Psoas muscle (tissue), 8 donors: Measurements from ENCODE around the gene GIGYF2. TPM values are rescaled to one million over a fixed set of nuclear protein-coding genes. Genes with fewer than 3 reads are reported as not detected.

Experiments used
- ATAC-seq, 4 donors: fragments of 200-7000 bp; cut with Tn5 transposase; one replicate each; pipeline ENCODE4 v1.9.1; 2020; ENCODE audit warnings: moderate library complexity in 3 of 4, mild to moderate bottlenecking in 2 of 4
- DNase-seq, 2 donors: peaks; one replicate each; pipeline ENCODE4 v3.0.0-alpha.2; 2020
- H3K27ac ChIP-seq: fragments of 200-600 bp; one replicate; pipeline ENCODE4 v1.8.0; 2022
- H3K27me3 ChIP-seq, 3 donors: fragments of 200-600 bp in 1 of 3; one replicate each; pipeline versions ENCODE4 v1.6.1 to v1.8.0; 2013 to 2022; ENCODE audit warnings: low read length in 2 of 3, mild to moderate bottlenecking in 2 of 3, moderate library complexity in 1 of 3; ENCODE audit not compliant: insufficient read depth in 3 of 3
- H3K36me3 ChIP-seq, 2 donors: fragments of 200-600 bp in 1 of 2; one replicate each; pipeline versions ENCODE4 v1.6.1 to v1.8.0; 2013 to 2022; ENCODE audit warnings: low read depth in 1 of 2, mild to moderate bottlenecking in 1 of 2, moderate library complexity in 1 of 2; ENCODE audit not compliant: insufficient read depth in 1 of 2
- H3K4me1 ChIP-seq: fragments of 200-600 bp; one replicate; pipeline ENCODE4 v1.8.0; 2022
- H3K4me3 ChIP-seq: fragments of 200-600 bp; one replicate; pipeline ENCODE4 v1.8.0; 2022; ENCODE audit warnings: mild to moderate bottlenecking
- H3K9me3 ChIP-seq: fragments of 200-600 bp; one replicate; pipeline ENCODE4 v1.8.0; 2022
- CTCF ChIP-seq: fragments of 200-600 bp; IDR thresholded peaks from one replicate; pipeline ENCODE4 v1.8.0; 2022; ENCODE audit warnings: antibody characterized with exemption
- WGBS, 3 donors: extraction: QIAGEN DNeasy Blood & Tissue Kit; methylation state at CpG; one replicate each; pipeline versions ENCODE4 v1.1.6 to v1.1.7; 2013; 5-methylcytosine and 5-hydroxymethylcytosine counted together
- intact Hi-C, 2 donors: fragments of 100-400 bp; cut with DNase I; formaldehyde crosslinking; loops; one replicate each; pipeline versions ENCODE4 v1.11.0 to v1.14.2; 2022
- polyA plus RNA-seq, 3 donors: library from polyadenylated mRNA; stranded (reverse); fragments of 200-250 nt; gene quantifications; one replicate each; pipeline ENCODE4 v1.2.3, GENCODE V29; 2013
- total RNA-seq, 4 donors: library from RNA; stranded (reverse); fragmentation: NEBNext Ultra II Directional in 2 of 4; extraction: Animal tissue kit (Norgen Biotek cat#: 25700) in 2 of 4; gene quantifications; one replicate each; pipeline versions ENCODE4 v1.2.1 to v1.2.4, GENCODE V29; 2021 to 2023
- donor health status: healthy with polysubstance abuse.
- donor health status: DM: no; HTN: no; CAD: no; lungs with moderate emphysema.
- donor health status: Bipolar disorder and iron deficiency.
- donor health status: healthy.
- donor health status: DM: yes; HTN: yes; CAD: no.
- donor health status: DM: no; HTN: no; CAD: no.
- donor health status: DM: no; HTN: no; CAD: no.
- donor health status: DM: yes; HTN: yes; CAD: no.

Gene GIGYF2
- total and polyA plus RNA-seq, 7 donors = 13.8 to 72.6 (median 64.3) TPM

GRCh38 chr2:232653441-232653840, 43.7 kb upstream of the GIGYF2 start:
- ATAC-seq (peak in 1 of 4 donors; percentile 26), DNase-seq (no peak)
- H3K27me3 ChIP-seq = no peaks in the 10 kb centered on the region
- WGBS, 3 donors = 60 to 64% (median 60%) methylated on average over 7 of the region's 7 CpGs
- H3K9me3 ChIP-seq = no peaks in the 10 kb centered on the region
- H3K4me3 ChIP-seq = no peak overlapping the region
- H3K27ac ChIP-seq = no peak overlapping the region
- H3K4me1 ChIP-seq = no peaks in the 10 kb centered on the region
- intact Hi-C loops = no loop called here
- TF ChIP-seq CTCF = no peak
- no peaks in the 10 kb centered on the region for H3K36me3 ChIP-seq

DNA sequence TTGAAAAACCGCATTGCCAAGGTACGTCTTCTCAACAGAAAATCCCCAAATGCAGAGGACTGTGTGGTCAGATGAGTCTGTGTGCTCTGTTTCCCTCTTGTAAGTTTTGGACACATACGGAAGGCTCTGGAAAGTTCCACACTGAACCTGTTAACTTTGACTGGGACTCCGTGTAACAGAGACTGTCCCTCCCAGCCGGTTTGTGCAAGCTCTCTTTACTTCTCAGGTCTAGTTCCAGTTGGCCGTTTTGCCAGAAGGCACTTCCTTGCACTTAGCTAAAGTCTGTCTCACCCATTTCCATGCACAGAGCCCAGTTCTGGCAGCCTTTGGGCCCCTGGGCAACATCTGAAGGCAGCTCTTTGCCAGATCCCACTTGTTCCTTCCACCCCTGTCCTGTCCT, 41.7 kb upstream of the GIGYF2 start:
- peak in 2 of 4 donors; percentile 38 to 43 for ATAC-seq
- Histone ChIP-seq H3K9me3 (no peaks in the 10 kb centered on the region), H3K4me3 (no peak overlapping the region), H3K27me3 (no peaks in the 10 kb centered on the region), H3K4me1 (peaks cover 5% of the 10 kb centered on the region), H3K27ac (no peak overlapping the region), H3K36me3 (no peaks in the 10 kb centered on the region)
- peak in 1 of 2 donors; percentile 56 for DNase-seq
- intact Hi-C loops = no loop called here
- WGBS, 3 donors = 60 to 79% (median 61%) methylated on average over 6 of the region's 6 CpGs
- TF ChIP-seq CTCF = no peak

- DNase-seq (no peak), ATAC-seq (peak in 2 of 4 donors; percentile 60 to 77)
- H3K27ac ChIP-seq = no peak overlapping the region
- peak; percentile 3 for TF ChIP-seq CTCF
- no peaks in the 10 kb centered on the region for H3K27me3 ChIP-seq
- H3K9me3 ChIP-seq = no peaks in the 10 kb centered on the region
- intact Hi-C loops = no loop called here
- 45 to 66% (median 59%) methylated on average over 7 of the region's 7 CpGs for WGBS, 3 donors
- no peaks in the 10 kb centered on the region for H3K36me3 ChIP-seq
- peaks cover 5% of the 10 kb centered on the region for H3K4me1 ChIP-seq
- H3K4me3 ChIP-seq = no peak overlapping the region
Observed at GRCh38 chr2:232658217-232658785, 38.8 kb upstream of the GIGYF2 start.

GRCh38 chr2:232659359-232659758, 37.8 kb upstream of the GIGYF2 start:
- Histone ChIP-seq H3K27ac (no peak overlapping the region), H3K27me3 (no peaks in the 10 kb centered on the region), H3K9me3 (no peaks in the 10 kb centered on the region), H3K36me3 (no peaks in the 10 kb centered on the region), H3K4me3 (no peak overlapping the region), H3K4me1 (peaks cover 5% of the 10 kb centered on the region)
- 29 to 48% (median 42%) methylated on average over 2 of the region's 2 CpGs for WGBS, 3 donors
- intact Hi-C loops = no loop called here
- TF ChIP-seq CTCF = no peak
- DNase-seq (peak in 1 of 2 donors; percentile 17), ATAC-seq (peak; percentile 26 to 73 (median 70))
